Stimulated activated CD8-positive, alpha-beta memory T cell treated with anti-CD3 and anti-CD28 coated beads, Interleukin-7, amount 100 ng/mL, for 24 hours (primary cell): ENCODE results near the gene AEBP1.

Source experiments
- DNase-seq: peaks from one replicate; pipeline ENCODE4 v3.0.0-alpha.2; 2020; ENCODE audit warnings: low read depth

The AEBP1 gene

DNA sequence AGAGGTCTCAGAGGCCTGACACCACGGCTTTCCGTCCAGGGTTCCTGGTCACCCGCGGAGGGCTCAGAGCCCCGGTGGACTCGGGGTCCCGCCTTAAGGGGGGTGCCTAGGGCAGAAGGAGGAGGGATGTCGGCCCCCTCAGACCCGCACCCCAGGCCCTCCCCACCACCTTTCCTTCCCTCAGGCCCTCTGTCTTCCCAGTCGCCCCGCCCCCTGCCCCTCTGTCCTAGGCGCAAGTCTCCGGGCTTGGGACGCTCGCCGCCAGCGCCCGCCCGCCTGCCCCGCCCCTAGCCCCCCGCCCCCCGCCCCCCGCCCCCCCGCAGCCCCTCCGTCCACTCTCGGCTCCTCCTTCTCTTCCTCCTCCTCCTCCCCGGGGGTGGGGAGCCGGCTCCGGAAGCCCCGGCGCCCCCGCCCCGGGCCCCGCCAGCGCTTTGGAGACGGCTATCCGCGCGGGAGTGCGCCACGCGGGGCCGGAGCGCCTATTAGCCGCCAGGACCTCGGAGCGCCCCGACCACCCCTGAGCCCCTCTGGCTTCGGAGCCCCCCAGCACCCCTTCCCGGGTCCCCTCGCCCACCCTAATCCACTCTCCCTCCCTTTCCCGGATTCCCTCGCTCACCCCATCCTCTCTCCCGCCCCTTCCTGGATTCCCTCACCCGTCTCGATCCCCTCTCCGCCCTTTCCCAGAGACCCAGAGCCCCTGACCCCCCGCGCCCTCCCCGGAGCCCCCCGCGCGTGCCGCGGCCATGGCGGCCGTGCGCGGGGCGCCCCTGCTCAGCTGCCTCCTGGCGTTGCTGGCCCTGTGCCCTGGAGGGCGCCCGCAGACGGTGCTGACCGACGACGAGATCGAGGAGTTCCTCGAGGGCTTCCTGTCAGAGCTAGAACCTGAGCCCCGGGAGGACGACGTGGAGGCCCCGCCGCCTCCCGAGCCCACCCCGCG is at the start of gene AEBP1:
AEBP1 (plus strand) TSS at position 423 of the 937 bp plus-strand sequence; CDS start at position 744, 321 bp downstream.
- no peak for DNase-seq

DNA sequence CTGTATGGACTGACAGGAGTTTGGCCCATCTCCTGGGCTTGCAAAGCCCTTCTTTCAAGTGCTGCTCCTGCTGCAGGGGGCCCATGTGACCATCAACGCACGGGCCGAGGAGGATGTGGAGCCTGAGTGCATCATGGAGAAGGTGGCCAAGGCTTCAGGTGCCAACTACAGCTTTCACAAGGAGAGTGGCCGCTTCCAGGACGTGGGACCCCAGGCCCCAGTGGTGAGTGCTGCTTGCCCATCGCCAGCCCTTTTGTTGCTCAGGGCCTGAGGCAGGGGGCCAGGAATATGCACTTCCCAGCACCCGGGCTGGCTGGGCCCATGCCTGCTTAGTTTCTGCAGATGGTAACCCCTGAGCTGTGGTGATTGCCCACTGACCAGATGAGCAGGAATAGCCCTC is 47.5 kb upstream of the AEBP1 start:
- DNase-seq: no peak

DNA sequence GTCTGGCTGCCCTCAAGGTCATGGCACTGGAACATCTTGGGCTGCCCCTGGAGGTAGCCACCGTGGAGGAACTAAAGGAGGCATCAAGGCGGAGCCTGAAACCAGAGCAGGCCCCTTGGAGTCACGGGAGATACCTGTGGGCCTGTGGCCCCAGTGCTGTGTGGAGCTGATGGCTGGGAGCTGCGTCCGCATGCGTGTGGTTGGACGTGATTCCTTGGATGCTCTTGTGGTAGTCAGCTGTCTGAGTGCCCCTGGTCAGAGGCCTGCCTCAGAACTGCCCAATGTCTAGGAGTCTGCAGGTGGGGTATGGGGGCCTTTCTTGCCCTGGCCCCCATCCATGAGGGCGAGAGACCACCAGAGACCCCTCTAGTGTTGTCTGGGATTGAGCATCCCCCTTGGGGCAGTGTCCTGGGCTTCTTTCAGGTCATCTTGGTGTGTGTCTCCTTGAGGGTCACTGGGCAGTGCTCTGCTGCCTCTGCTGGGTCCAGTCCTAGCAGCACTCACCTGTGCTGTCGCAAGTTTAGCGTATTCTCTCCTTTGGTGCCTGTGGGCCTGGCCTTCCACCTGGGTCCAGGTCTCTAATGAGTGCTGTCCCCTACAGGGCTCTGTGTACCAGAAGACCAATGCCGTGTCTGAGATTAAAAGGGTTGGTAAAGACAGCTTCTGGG is 46.8 kb upstream of the AEBP1 start:
- no peak for DNase-seq

GRCh38 chr7:44057849-44058758 is 46.0 kb upstream of the AEBP1 start:
- DNase-seq: no peak

DNA sequence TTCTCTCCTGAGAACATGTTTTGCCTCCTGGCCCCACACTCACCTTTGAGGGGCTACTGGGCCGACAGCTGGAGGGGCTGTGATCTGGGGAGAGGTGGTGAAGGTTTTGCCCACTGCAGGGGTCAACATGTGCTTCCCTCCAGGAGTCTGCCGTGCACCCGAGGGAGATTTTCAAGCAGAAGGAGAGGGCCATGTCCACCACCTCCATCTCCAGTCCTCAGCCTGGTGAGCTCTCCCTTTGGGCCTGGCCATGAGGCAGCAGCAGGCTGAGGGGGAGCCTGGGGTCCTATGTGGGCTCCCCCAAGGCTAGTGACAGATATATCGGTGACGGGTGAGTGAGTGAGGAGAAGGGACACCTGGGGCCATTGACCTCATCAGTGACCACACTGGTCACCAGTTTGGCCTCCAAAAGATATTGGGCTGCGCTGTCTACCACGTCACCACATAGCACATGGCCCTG is 45.4 kb upstream of the AEBP1 start:
- DNase-seq: no peak

DNA sequence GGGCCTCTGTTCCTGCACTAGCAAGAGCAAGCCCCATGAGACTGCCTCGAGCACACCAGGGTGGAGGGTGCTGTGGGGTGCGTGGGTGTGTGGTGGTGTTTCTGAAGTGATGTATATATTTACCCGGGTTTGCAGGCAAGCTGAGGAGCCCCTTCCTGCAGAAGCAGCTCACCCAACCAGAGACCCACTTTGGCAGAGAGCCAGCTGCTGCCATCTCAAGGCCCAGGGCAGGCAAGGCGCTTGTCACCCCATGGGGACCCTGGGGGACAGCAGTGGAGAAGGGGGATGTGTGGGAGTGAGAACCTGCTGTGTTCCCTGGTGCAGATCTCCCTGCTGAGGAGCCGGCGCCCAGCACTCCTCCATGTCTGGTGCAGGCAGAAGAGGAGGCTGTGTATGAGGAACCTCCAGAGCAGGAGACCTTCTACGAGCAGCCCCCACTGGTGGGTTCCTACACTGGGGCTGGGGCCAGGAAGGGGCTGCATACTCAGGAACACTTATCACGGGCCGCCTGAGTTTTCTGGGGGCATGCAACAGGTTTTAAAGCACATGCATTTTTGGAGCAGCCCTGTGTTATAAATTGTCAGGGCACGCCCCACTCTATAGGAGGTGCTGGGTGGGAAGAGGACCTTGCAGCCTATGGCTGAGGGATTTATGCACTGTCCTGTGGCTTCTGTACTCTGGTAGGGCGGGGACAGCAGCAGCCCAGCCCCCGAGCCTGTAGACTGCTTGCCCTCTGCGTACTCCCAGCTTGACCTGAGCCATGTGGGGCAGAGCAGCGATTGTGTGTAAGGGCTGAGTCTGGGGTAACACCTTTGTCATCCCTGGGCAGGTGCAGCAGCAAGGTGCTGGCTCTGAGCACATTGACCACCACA is 44.7 kb upstream of the AEBP1 start:
- no peak for DNase-seq

GRCh38 chr7:44060091-44060947 is 43.8 kb upstream of the AEBP1 start:
- DNase-seq: no peak

- DNase-seq: no peak
Measured at GRCh38 chr7:44060948-44061644, 43.0 kb upstream of the AEBP1 start.

- DNase-seq: no peak
Measured at GRCh38 chr7:44061645-44062179, 42.4 kb upstream of the AEBP1 start.

GRCh38 chr7:44062180-44062902 is 41.8 kb upstream of the AEBP1 start:
- DNase-seq: no peak

DNA sequence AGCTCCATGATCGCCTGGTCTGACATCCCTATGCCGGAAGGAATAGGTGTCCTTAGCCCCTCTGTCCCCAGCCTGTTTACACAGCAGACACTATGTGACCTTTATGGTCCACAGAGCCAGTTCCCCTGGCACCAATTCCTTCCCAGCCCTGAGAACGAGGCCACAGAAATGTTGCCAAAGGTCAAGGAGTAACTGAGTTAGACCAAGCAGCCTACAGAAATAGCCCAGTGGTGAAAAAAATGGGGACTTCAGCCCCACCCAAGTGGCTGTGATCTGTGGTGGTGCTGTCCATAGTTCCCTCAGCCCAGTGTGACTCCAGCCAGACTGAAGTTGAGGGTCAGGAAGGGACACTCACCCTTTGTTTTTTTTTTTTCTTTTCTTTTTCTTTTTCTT is 41.2 kb upstream of the AEBP1 start:
- no peak for DNase-seq

- no peak for DNase-seq
Measured at GRCh38 chr7:44063547-44063893, 40.6 kb upstream of the AEBP1 start.

- no peak for DNase-seq
Measured at GRCh38 chr7:44063894-44064651, 40.1 kb upstream of the AEBP1 start.

GRCh38 chr7:44064791-44065430 is 39.2 kb upstream of the AEBP1 start:
- no peak for DNase-seq

DNA sequence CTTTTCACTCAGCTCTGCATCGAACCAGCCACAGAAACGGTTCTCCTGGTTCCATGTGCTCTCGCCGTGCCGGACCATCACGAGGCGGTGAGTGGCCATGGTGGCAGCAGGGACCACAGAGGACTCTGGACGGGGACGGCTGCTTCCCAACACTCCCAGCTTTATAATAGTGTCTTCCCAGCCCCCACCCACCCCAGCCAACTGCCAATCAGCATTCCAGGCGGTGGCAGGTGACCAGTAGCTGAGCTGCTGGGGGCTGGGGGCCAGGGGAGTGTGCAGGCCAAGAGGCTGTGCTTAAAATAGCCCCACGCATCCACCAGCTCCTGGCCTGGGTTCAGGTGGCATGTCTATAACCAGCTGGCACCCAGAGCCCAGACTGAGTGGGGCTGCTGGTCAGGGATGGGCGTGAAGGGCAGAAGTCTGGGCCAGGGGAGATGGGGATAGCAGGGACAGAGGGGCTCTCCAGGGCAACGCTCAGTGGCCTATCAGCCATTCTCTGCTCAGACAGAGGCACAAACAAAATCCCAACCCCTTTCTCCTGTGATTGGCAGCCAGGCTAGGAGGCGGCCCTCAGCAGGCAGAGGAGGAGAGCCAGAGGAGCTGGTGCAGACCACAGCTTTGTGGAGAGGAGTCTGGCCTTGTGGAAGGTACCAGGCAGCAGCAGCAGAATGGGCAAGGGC is 38.6 kb upstream of the AEBP1 start, which contains the start of gene PGAM2:
PGAM2 (minus strand) TSS at position 137 of the 680 bp plus-strand sequence; CDS start at position 99, 38 bp downstream.
- no peak for DNase-seq

DNA sequence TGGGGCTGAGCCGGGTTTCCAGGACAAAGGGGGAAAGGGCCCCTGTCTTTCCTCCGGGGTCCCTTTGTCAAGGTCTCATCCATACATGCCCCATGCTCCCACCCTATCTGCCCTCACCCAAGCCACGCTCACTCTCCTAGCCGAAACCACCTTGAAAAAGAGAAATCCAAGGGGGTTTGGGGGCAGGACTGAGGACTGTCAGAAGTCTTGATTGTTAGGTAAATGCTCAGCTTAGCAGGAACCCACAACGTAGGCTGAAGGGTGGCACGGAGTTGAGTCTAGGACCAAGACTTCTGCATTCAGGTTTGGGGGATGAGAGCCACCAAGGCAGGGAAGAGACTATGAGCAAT is 38.1 kb upstream of the AEBP1 start:
- no peak for DNase-seq
